H1 (cell line): ENCODE measurements around the gene KCTD11. TPM values are rescaled to one million over a fixed set of nuclear protein-coding genes. Genes with fewer than 3 reads are reported as not detected.

Source experiments
- CTCF ChIA-PET: fragments of 300-600 bp; sonication (Branson Sonifier 250); formaldehyde crosslinking; loops from one replicate; lab custom pipeline; 2021; ENCODE audit not compliant: partially characterized antibody; lab: Charles Lee
- POLR2A ChIA-PET: fragments of 300-600 bp; sonication (Branson Sonifier 250); formaldehyde crosslinking; loops from one replicate; lab custom pipeline; 2021; ENCODE audit warnings: inconsistent platforms; ENCODE audit not compliant: partially characterized antibody; lab: Charles Lee
- DNase-seq, 2 experiments: peaks; one replicate each; pipeline versions ENCODE4 v3.0.0 to v3.0.0-alpha.2; 2010 to 2022; ENCODE audit warnings: low spot score in 2 of 2, low read depth in 1 of 2, mixed read lengths in 1 of 2
- FAIRE-seq: peaks from 2 replicates; lab custom pipeline; 2011; peaks lifted over from hg19 to GRCh38; lab: Jason Lieb, UNC
- H2AFZ ChIP-seq: 2 replicates; pipeline ENCODE4 v1.8.1; 2012; ENCODE audit warnings: low read length, inconsistent platforms
- H2AK5ac ChIP-seq: 2 replicates; pipeline ENCODE4 v1.6.1; 2013; ENCODE audit warnings: low read depth, low read length
- H2BK120ac ChIP-seq: replicated peaks from 2 replicates; pipeline ENCODE3; 2013; ENCODE audit warnings: low read depth, low read length, inconsistent platforms
- H2BK12ac ChIP-seq: 2 replicates; pipeline ENCODE4 v1.6.1; 2013; ENCODE audit warnings: low read depth, low read length
- H2BK15ac ChIP-seq: 2 replicates; pipeline ENCODE4 v1.6.1; 2013; ENCODE audit warnings: low read length
- H2BK20ac ChIP-seq: 2 replicates; pipeline ENCODE4 v1.6.1; 2013; ENCODE audit warnings: low read length
- H2BK5ac ChIP-seq: 2 replicates; pipeline ENCODE4 v1.6.1; 2013; ENCODE audit warnings: low read depth, low read length
- H3K14ac ChIP-seq: 2 replicates; pipeline ENCODE4 v1.6.1; 2013; ENCODE audit warnings: inconsistent platforms; ENCODE audit not compliant: insufficient read length
- H3K18ac ChIP-seq: 2 replicates; pipeline ENCODE4 v1.6.1; 2013; ENCODE audit warnings: low read length; ENCODE audit errors: extremely low read depth
- H3K23ac ChIP-seq: 2 replicates; pipeline ENCODE4 v1.6.1; 2013; ENCODE audit warnings: inconsistent platforms; ENCODE audit not compliant: insufficient read length
- H3K23me2 ChIP-seq: 2 replicates; pipeline ENCODE4 v1.6.1; 2013; ENCODE audit warnings: low read depth, low read length
- H3K27ac ChIP-seq: 2 replicates; pipeline ENCODE4 v1.6.1; 2011; ENCODE audit warnings: low read depth, low read length, inconsistent platforms
- H3K27me3 ChIP-seq, 4 experiments: replicated peaks in 1 of 4; 1 replicate in 1 of 4; 2 replicates in 3 of 4; pipeline versions ENCODE4 v1.6.1 to v1.8.1; 2011 to 2013; ENCODE audit warnings: low read length in 3 of 4, mild to moderate bottlenecking in 3 of 4, inconsistent platforms in 2 of 4, mixed read lengths in 2 of 4, moderate library complexity in 1 of 4; ENCODE audit not compliant: control insufficient read depth in 3 of 4, insufficient read depth in 3 of 4; ENCODE audit errors: extremely low read depth in 1 of 4
- H3K36me3 ChIP-seq, 4 experiments: 2 replicates each; pipeline versions ENCODE4 v1.6.1 to v1.8.1; 2011 to 2013; ENCODE audit warnings: mild to moderate bottlenecking in 4 of 4, low read length in 3 of 4, moderate library complexity in 2 of 4, control low read depth in 1 of 4, inconsistent platforms in 1 of 4; ENCODE audit not compliant: insufficient read depth in 4 of 4, control insufficient read depth in 2 of 4
- H3K4ac ChIP-seq: replicated peaks from 2 replicates; pipeline ENCODE3; 2013; ENCODE audit warnings: low read length, low read depth, mixed read lengths, inconsistent platforms; ENCODE audit not compliant: insufficient read length
- H3K4me1 ChIP-seq, 4 experiments: replicated peaks in 1 of 4; 1 replicate in 1 of 4; 2 replicates in 3 of 4; pipeline versions ENCODE4 v1.6.1 to v1.8.1; 2011 to 2013; ENCODE audit warnings: low read length in 3 of 4, inconsistent platforms in 2 of 4, mixed read lengths in 1 of 4; ENCODE audit not compliant: insufficient read depth in 4 of 4, control insufficient read depth in 3 of 4
- H3K4me2 ChIP-seq, 2 experiments: 2 replicates each; pipeline versions ENCODE4 v1.6.1 to v1.8.1; 2011 to 2013; ENCODE audit warnings: low read depth in 2 of 2, low read length in 2 of 2, control low read depth in 1 of 2, inconsistent platforms in 1 of 2, mild to moderate bottlenecking in 1 of 2; ENCODE audit not compliant: insufficient read depth in 1 of 2
- H3K4me3 ChIP-seq, 4 experiments: fragments of 200-600, 300-600 bp in 1 of 4; sonication (generic), shearing (Covaris generic), sonication (Bioruptor Twin) in 1 of 4; 2 replicates each; pipeline versions ENCODE4 v1.5.1 to v1.8.1; 2011 to 2016; ENCODE audit warnings: low read length in 4 of 4, low read depth in 3 of 4, control low read depth in 2 of 4, inconsistent platforms in 2 of 4, mild to moderate bottlenecking in 2 of 4, mixed read lengths in 1 of 4, moderate library complexity in 1 of 4; ENCODE audit not compliant: insufficient read depth in 2 of 4; ENCODE audit errors: extremely low read depth in 1 of 4
- H3K56ac ChIP-seq: replicated peaks from 2 replicates; pipeline ENCODE3; 2013; ENCODE audit warnings: low read depth, mild to moderate bottlenecking, mixed read lengths, low read length, inconsistent platforms; ENCODE audit not compliant: insufficient read length
- H3K79me1 ChIP-seq: 2 replicates; pipeline ENCODE4 v1.6.1; 2013; ENCODE audit warnings: low read depth, low read length, control low read depth
- H3K79me2 ChIP-seq, 2 experiments: 2 replicates each; pipeline versions ENCODE4 v1.6.1 to v1.8.1; 2012 to 2013; ENCODE audit warnings: low read length in 2 of 2, mild to moderate bottlenecking in 2 of 2, inconsistent platforms in 1 of 2; ENCODE audit not compliant: insufficient read depth in 2 of 2, control insufficient read depth in 1 of 2
- H3K9ac ChIP-seq, 4 experiments: replicated peaks in 1 of 4; 1 replicate in 1 of 4; 2 replicates in 3 of 4; pipeline versions ENCODE4 v1.6.1 to v1.8.1; 2011 to 2013; ENCODE audit warnings: low read depth in 3 of 4, low read length in 3 of 4, control low read depth in 2 of 4, mild to moderate bottlenecking in 2 of 4, moderate library complexity in 2 of 4, inconsistent platforms in 1 of 4; ENCODE audit errors: extremely low read depth in 1 of 4
- H3K9me3 ChIP-seq, 2 experiments: 2 replicates each; pipeline versions ENCODE4 v1.6.1 to v1.8.1; 2012 to 2013; ENCODE audit warnings: mild to moderate bottlenecking in 2 of 2, moderate library complexity in 2 of 2, control low read depth in 1 of 2, inconsistent platforms in 1 of 2, low read depth in 1 of 2, low read length in 1 of 2, mixed read lengths in 1 of 2; ENCODE audit not compliant: insufficient read depth in 2 of 2
- H4K20me1 ChIP-seq, 2 experiments: replicated peaks in 1 of 2; 2 replicates each; pipeline versions ENCODE3 to v1.8.1; 2011 to 2013; ENCODE audit warnings: inconsistent platforms in 2 of 2, low read length in 2 of 2, mild to moderate bottlenecking in 1 of 2; ENCODE audit not compliant: insufficient read depth in 2 of 2, control insufficient read depth in 1 of 2
- H4K5ac ChIP-seq: 2 replicates; pipeline ENCODE4 v1.6.1; 2013; ENCODE audit warnings: low read length, low read depth, mixed read lengths, inconsistent platforms; ENCODE audit not compliant: insufficient read length
- H4K8ac ChIP-seq: 2 replicates; pipeline ENCODE4 v1.8.0; 2013; ENCODE audit warnings: mild to moderate bottlenecking, moderate library complexity, low read length, inconsistent platforms; ENCODE audit not compliant: insufficient read depth; ENCODE audit errors: extremely low read depth
- H4K91ac ChIP-seq: replicated peaks from 2 replicates; pipeline ENCODE3; 2013; ENCODE audit warnings: low read length, mixed read lengths, inconsistent platforms; ENCODE audit not compliant: insufficient read length
- SRF ChIP-seq: IDR thresholded peaks from 2 replicates; pipeline ENCODE4 v1.6.1; 2011; ENCODE audit warnings: mild to moderate bottlenecking, low read depth, low read length, moderate library complexity
- WGBS, 2 experiments: shearing (Covaris generic) in 1 of 2; methylation state at CpG; one replicate each; pipeline versions ENCODE4 v1.1.6 to v1.1.7; 2013 to 2015; ENCODE audit warnings: low lambda C conversion rate in 2 of 2, mixed read lengths in 2 of 2, inconsistent platforms in 1 of 2, low coverage in 1 of 2, missing lambda C conversion rate in 1 of 2; ENCODE audit not compliant: insufficient replicate concordance in 2 of 2, insufficient coverage in 1 of 2, insufficient read length in 1 of 2; ENCODE audit errors: extremely low coverage in 1 of 2, missing lambda C conversion rate in 1 of 2; 5-methylcytosine and 5-hydroxymethylcytosine counted together
- polyA plus RNA-seq, 7 experiments: library from polyadenylated mRNA; depleted of rRNA in 3 of 7; stranded (reverse) in 5 of 7; unstranded in 2 of 7; fragments of >200 nt in 5 of 7; fragments of 200-250 nt in 2 of 7; gene quantifications; 1 replicate in 5 of 7; 2 replicates in 1 of 7; 4 replicates in 1 of 7; pipeline versions ENCODE4 v1.2.1 to v1.2.3, GENCODE V29; 2011 to 2013; ENCODE audit warnings: missing spikeins in 2 of 7, mixed read lengths in 2 of 7
- total RNA-seq: library from RNA; stranded (reverse); fragmentation: NEBNext Ultra II Directional; extraction: Animal tissue kit (Norgen Biotek cat#: 25700); gene quantifications from 2 replicates; pipeline ENCODE4 v1.2.1, GENCODE V29; 2021

Gene KCTD11
- total and polyA plus RNA-seq, 2 of the 8 experiments (the other 6 are each of a cell fraction or from before 2014, with no cell fraction given): 8.6 to 9.2 TPM

- H3K4me1 ChIP-seq: peaks cover 0 to 17% (median 10%) of the 10 kb centered on the region in 4 experiments; a peak in 6 of 7 replicates
- no peak overlapping the region for H4K8ac ChIP-seq
- no peaks in the 10 kb centered on the region for H3K79me2 ChIP-seq
- H3K18ac ChIP-seq: no peak overlapping the region
- ChIA-PET CTCF (interaction anchor here (0.8 to 1.9 kb wide), 7 partner anchors 10 to 120 kb away, joined by 3 to 7 read pairs (median 6); no protein-coding TSS in a partner anchor), POLR2A (interaction anchor here (0.8 to 3.7 kb wide), 13 partner anchors 11 to 148 kb away, joined by 3 to 16 read pairs (median 4); partner anchors contain the start of genes DVL2, PLSCR3 and ZBTB4)
- H3K4me3 ChIP-seq: no peak overlapping the region
- H2BK120ac ChIP-seq: no peak overlapping the region
- no peak overlapping the region; a peak in 1 of 4 replicates for H3K4me2 ChIP-seq
- H3K4ac ChIP-seq: no peak overlapping the region
- H2BK12ac ChIP-seq: no peak overlapping the region; the same call in 1 of the 2 replicates
- no peak overlapping the region for H3K14ac ChIP-seq
- no peak overlapping the region for H3K23ac ChIP-seq
- H3K9me3 ChIP-seq: peaks cover 0 to 7% of the 10 kb centered on the region in 2 experiments; a peak in 1 of 4 replicates
- H3K27ac ChIP-seq: no peak overlapping the region
- H3K36me3 ChIP-seq: peaks cover 0 to 2% (median 0%) of the 10 kb centered on the region in 4 experiments; a peak in 1 of 8 replicates
- H4K20me1 ChIP-seq: peaks cover 0 to 10% of the 10 kb centered on the region in 2 experiments
- no peak overlapping the region for H3K9ac ChIP-seq
- H2AK5ac ChIP-seq: no peak overlapping the region
- H3K27me3 ChIP-seq: peaks cover 0 to 39% (median 29%) of the 10 kb centered on the region in 4 experiments; a peak in 6 of 7 replicates
- H4K91ac ChIP-seq: no peak overlapping the region
- FAIRE-seq (no peak), DNase-seq (no peak)
- no peak overlapping the region for H2BK20ac ChIP-seq
- H2BK5ac ChIP-seq: no peak overlapping the region
- H3K56ac ChIP-seq: no peak overlapping the region
- peaks cover 3% of the 10 kb centered on the region; the same call in 1 of the 2 replicates for H3K79me1 ChIP-seq
- H2BK15ac ChIP-seq: no peak overlapping the region
- 90% methylated on average over 10 of the region's 10 CpGs; no CpG with 5 or more reads in 1 of the 2 experiments for WGBS, 2 experiments
- H2AFZ ChIP-seq: no peak overlapping the region
- H3K23me2 ChIP-seq: peaks cover 12% of the 10 kb centered on the region; the same call in 1 of the 2 replicates
- H4K5ac ChIP-seq: no peak overlapping the region
- no peak for TF ChIP-seq SRF
Measured at GRCh38 chr17:7382901-7383300, 30.9 kb downstream of the KCTD11 start.
